WTC11 (cell line): ENCODE measurements around the gene TERT. TPM values are rescaled to one million over a fixed set of nuclear protein-coding genes. Genes with fewer than 3 reads are reported as not detected.
A peak's percentile ranks its signal among the peaks of the same experiment; 100 is the strongest.

Experiments
- ATAC-seq: fragments of 200-7000 bp; cut with Tn5 transposase; 2 replicates; pipeline ENCODE4 v1.10.0; 2021; ENCODE audit warnings: mild to moderate bottlenecking, moderate library complexity
- CTCF ChIA-PET: fragments of 300-600 bp; sonication (Branson Sonifier 250); formaldehyde crosslinking; loops from one replicate; lab custom pipeline; 2021; ENCODE audit warnings: antibody characterized with exemption; lab: Charles Lee
- POLR2A ChIA-PET: fragments of 350-600 bp; sonication (Branson Sonifier 250); formaldehyde crosslinking; loops from one replicate; lab custom pipeline; 2021; ENCODE audit warnings: antibody characterized with exemption; lab: Charles Lee
- DNase-seq: peaks from one replicate; pipeline ENCODE4 v3.0.0; 2021; ENCODE audit warnings: low spot score
- H3K27ac Mint-ChIP-seq: 2 replicates; pipeline ENCODE4 v1.8.0; 2021; ENCODE audit warnings: mixed read lengths
- H3K27me3 Mint-ChIP-seq: 2 replicates; pipeline ENCODE4 v1.8.0; 2021; ENCODE audit warnings: low read depth, mild to moderate bottlenecking, moderate library complexity, mixed read lengths
- H3K36me3 Mint-ChIP-seq: 2 replicates; pipeline ENCODE4 v1.8.0; 2021; ENCODE audit warnings: mixed read lengths
- H3K4me1 Mint-ChIP-seq: 2 replicates; pipeline ENCODE4 v1.8.0; 2022; ENCODE audit warnings: mixed read lengths
- H3K4me3 Mint-ChIP-seq: 2 replicates; pipeline ENCODE4 v1.8.0; 2021; ENCODE audit warnings: mild to moderate bottlenecking, moderate library complexity, mixed read lengths
- H3K9me3 Mint-ChIP-seq: 2 replicates; pipeline ENCODE4 v1.8.0; 2021; ENCODE audit warnings: mixed read lengths
- AFF4 ChIP-seq: sonication (generic); formaldehyde crosslinking; IDR thresholded peaks from 2 replicates; pipeline ENCODE4 v1.8.1; 2023; ENCODE audit warnings: mild to moderate bottlenecking, missing genetic modification reagents, borderline replicate concordance
- AR ChIP-seq: fragments of 250-450 bp; sonication (Bioruptor Pico); IDR thresholded peaks from 2 replicates; pipeline ENCODE4 v1.9.0; 2021; ENCODE audit warnings: mild to moderate bottlenecking
- CTCF ChIP-seq: fragments of 200-600 bp; IDR thresholded peaks from 2 replicates; pipeline ENCODE4 v1.8.0; 2022; ENCODE audit warnings: antibody characterized with exemption
- E2F1 ChIP-seq: sonication (generic); formaldehyde crosslinking; IDR thresholded peaks from 2 replicates; pipeline ENCODE4 v1.8.0; 2022; ENCODE audit warnings: mild to moderate bottlenecking, missing genetic modification reagents
- FOXP4 ChIP-seq: sonication (generic); formaldehyde crosslinking; IDR thresholded peaks from 2 replicates; pipeline ENCODE4 v1.8.0; 2022; ENCODE audit warnings: mild to moderate bottlenecking, missing genetic modification reagents
- HMGA2 ChIP-seq: fragments of 250-450 bp; sonication (Bioruptor Pico); IDR thresholded peaks from 2 replicates; pipeline ENCODE4 v1.4.0; 2021; ENCODE audit warnings: mild to moderate bottlenecking, moderate library complexity
- IRF1 ChIP-seq: sonication (generic); formaldehyde crosslinking; IDR thresholded peaks from 2 replicates; pipeline ENCODE4 v1.8.0; 2023; ENCODE audit warnings: missing genetic modification reagents
- JAZF1 ChIP-seq: fragments of 250-450 bp; sonication (Bioruptor Pico); IDR thresholded peaks from 2 replicates; pipeline ENCODE4 v1.9.0; 2021; ENCODE audit warnings: moderate library complexity, mild to moderate bottlenecking, inconsistent platforms
- MAX ChIP-seq: sonication (generic); formaldehyde crosslinking; IDR thresholded peaks from 2 replicates; pipeline ENCODE4 v1.8.0; 2022; ENCODE audit warnings: mild to moderate bottlenecking, missing genetic modification reagents
- NFYB ChIP-seq: sonication (generic); formaldehyde crosslinking; conservative IDR thresholded peaks from 2 replicates; pipeline ENCODE4 v1.8.0; 2022; ENCODE audit warnings: low read depth, missing genetic modification reagents
- NR1H2 ChIP-seq: sonication (generic); formaldehyde crosslinking; IDR thresholded peaks from 2 replicates; pipeline ENCODE4 v1.9.0; 2021; ENCODE audit warnings: mild to moderate bottlenecking, moderate library complexity, missing genetic modification reagents
- OVOL2 ChIP-seq: fragments of 250-450 bp; sonication (Bioruptor Pico); IDR thresholded peaks from 2 replicates; pipeline ENCODE4 v1.9.0; 2021; ENCODE audit warnings: mild to moderate bottlenecking, borderline replicate concordance
- RORB ChIP-seq: fragments of 250-450 bp; sonication (Bioruptor Pico); IDR thresholded peaks from 2 replicates; pipeline ENCODE4 v1.9.0; 2021; ENCODE audit warnings: mild to moderate bottlenecking
- TCF7 ChIP-seq: sonication (generic); formaldehyde crosslinking; IDR thresholded peaks from 2 replicates; pipeline ENCODE4 v1.8.0; 2022; ENCODE audit warnings: mild to moderate bottlenecking, low read depth, missing genetic modification reagents, moderate library complexity
- ZNF263 ChIP-seq: sonication (generic); formaldehyde crosslinking; IDR thresholded peaks from 2 replicates; pipeline ENCODE4 v1.8.1; 2022; ENCODE audit warnings: low read depth, mild to moderate bottlenecking, moderate library complexity, missing genetic modification reagents
- ZNF317 ChIP-seq: sonication (generic); formaldehyde crosslinking; IDR thresholded peaks from 2 replicates; pipeline ENCODE4 v1.8.1; 2023; ENCODE audit warnings: low read depth, mild to moderate bottlenecking, moderate library complexity, missing genetic modification reagents, borderline replicate concordance
- ZNF532 ChIP-seq: fragments of 250-450 bp; sonication (Bioruptor Pico); IDR thresholded peaks from 2 replicates; pipeline ENCODE4 v1.9.0; 2021; ENCODE audit warnings: mild to moderate bottlenecking, borderline replicate concordance
- ZNF671 ChIP-seq: fragments of 250-450 bp; sonication (Bioruptor Pico); IDR thresholded peaks from 2 replicates; pipeline ENCODE4 v1.8.0; 2021; ENCODE audit warnings: mild to moderate bottlenecking
- total RNA-seq: library from RNA; stranded (reverse); gene quantifications from 3 replicates; pipeline ENCODE4 v1.2.3, GENCODE V29; 2021

TERT gene
- total RNA-seq, 1 experiment from 2014 or later: 42.9 TPM

- ChIA-PET CTCF (interaction anchor here (0.9 kb wide), 1 partner anchor 399 kb away, joined by 3 read pairs; no protein-coding TSS in a partner anchor), POLR2A (no interaction called here)
- Mint-ChIP-seq H3K4me3 (no peak overlapping the region), H3K4me1 (peaks cover 3% of the 10 kb centered on the region; the same call in 1 of the 2 replicates), H3K9me3 (no peaks in the 10 kb centered on the region), H3K27ac (no peak overlapping the region), H3K36me3 (no peaks in the 10 kb centered on the region), H3K27me3 (no peaks in the 10 kb centered on the region)
- peak; percentile 85 for DNase-seq
- peak; percentile 42 for ATAC-seq
- TF ChIP-seq CTCF (no peak), RORB (CRISPR knock-in tag) (no peak), OVOL2 (CRISPR knock-in tag) (no peak), MAX (CRISPR knock-in tag) (peak; percentile 67; the same call in 1 of the 2 replicates), NFYB (CRISPR knock-in tag) (no peak), HMGA2 (CRISPR knock-in tag) (no peak), TCF7 (CRISPR knock-in tag) (0 out of 2 replicates have a peak, but pooled peaks have one; percentile 41), NR1H2 (CRISPR knock-in tag) (no peak), ZNF671 (no peak), JAZF1 (CRISPR knock-in tag) (no peak), AFF4 (CRISPR knock-in tag) (0 out of 2 replicates have a peak, but pooled peaks have one; percentile 70), ZNF317 (CRISPR knock-in tag) (no peak), IRF1 (no peak), FOXP4 (CRISPR knock-in tag) (peak; percentile 89), AR (CRISPR knock-in tag) (no peak), ZNF263 (CRISPR knock-in tag) (peak; percentile 54; the same call in 1 of the 2 replicates), ZNF532 (no peak), E2F1 (CRISPR knock-in tag) (no peak; the same call in 1 of the 2 replicates)
These were observed 48.0 kb downstream of the TERT start for GRCh38 chr5:1246711-1247431.
